A673 (cell line): ENCODE data around the gene HS3ST4. TPM values are rescaled to one million over a fixed set of nuclear protein-coding genes. Genes with fewer than 3 reads are reported as not detected.

ENCODE experiments used
- BruUV-seq: library from RNA; stranded (reverse); fragments of 400-500 nt; replicated peaks from 2 replicates; lab custom pipeline; 2021; lab: Mats Ljungman, UMichigan
- CTCF ChIA-PET: fragments of 300-600 bp; sonication (Branson Sonifier 250); formaldehyde crosslinking; loops from one replicate; lab custom pipeline; 2022; ENCODE audit warnings: antibody characterized with exemption; lab: Charles Lee
- POLR2A ChIA-PET: fragments of 300-600 bp; sonication (Branson Sonifier 250); formaldehyde crosslinking; loops from one replicate; lab custom pipeline; 2022; ENCODE audit warnings: antibody characterized with exemption; ENCODE audit not compliant: low non-redundant PET; lab: Charles Lee
- DNase-seq: peaks from one replicate; pipeline ENCODE4 v3.0.0-alpha.2; 2015; ENCODE audit warnings: low spot score
- H3K27ac ChIP-seq: fragments of 200-600 bp; sonication (generic); 2 replicates; pipeline ENCODE4 v1.5.1; 2016; ENCODE audit warnings: mixed run types, low read depth, mild to moderate bottlenecking, mixed read lengths, antibody characterized with exemption, low read length; ENCODE audit not compliant: poor library complexity, severe bottlenecking
- H3K27me3 ChIP-seq: fragments of 200-600 bp; sonication (generic); replicated peaks from 2 replicates; pipeline ENCODE4 v1.6.1; 2017; ENCODE audit warnings: mixed run types, low read depth, mild to moderate bottlenecking, mixed read lengths, antibody characterized with exemption, low read length; ENCODE audit not compliant: insufficient read depth, poor library complexity
- H3K36me3 ChIP-seq: fragments of 200-600 bp; sonication (generic); 2 replicates; pipeline ENCODE4 v1.6.1; 2016; ENCODE audit warnings: mixed run types, mild to moderate bottlenecking, mixed read lengths, antibody characterized with exemption, low read length; ENCODE audit not compliant: insufficient read depth, poor library complexity, severe bottlenecking
- H3K4me1 ChIP-seq: fragments of 200-600 bp; sonication (generic); 2 replicates; pipeline ENCODE4 v1.6.1; 2017; ENCODE audit warnings: mixed run types, mild to moderate bottlenecking, mixed read lengths, antibody characterized with exemption, low read length; ENCODE audit not compliant: insufficient read depth, poor library complexity, severe bottlenecking
- H3K4me3 ChIP-seq: fragments of 200-600 bp; sonication (generic); 2 replicates; pipeline ENCODE4 v1.5.1; 2016; ENCODE audit warnings: low read depth, mixed run types, mild to moderate bottlenecking, mixed read lengths, low read length; ENCODE audit not compliant: poor library complexity, severe bottlenecking
- H3K9me3 ChIP-seq: fragments of 200-600 bp; sonication (generic); 2 replicates; pipeline ENCODE4 v1.6.1; 2016; ENCODE audit warnings: mixed run types, low read depth, mild to moderate bottlenecking, mixed read lengths, antibody characterized with exemption, low read length; ENCODE audit not compliant: poor library complexity, severe bottlenecking
- CTCF ChIP-seq: fragments of 300-800, 200-600 bp; sonication (generic); conservative IDR thresholded peaks from 2 replicates; pipeline ENCODE4 v1.5.1; 2017; ENCODE audit warnings: low read depth, mild to moderate bottlenecking, antibody characterized with exemption, low read length, moderate library complexity, mixed read lengths
- EZH2 ChIP-seq: fragments of 200-600 bp; sonication (generic); IDR thresholded peaks from 2 replicates; pipeline ENCODE4 v1.6.1; 2017; ENCODE audit warnings: borderline replicate concordance, low read depth, mild to moderate bottlenecking, mixed read lengths, antibody characterized with exemption, low read length; ENCODE audit not compliant: poor library complexity, severe bottlenecking
- intact Hi-C: fragments of 100-400 bp; cut with micrococcal nuclease; formaldehyde crosslinking; loops from one replicate; pipeline ENCODE4 v1.10.0; 2022; ENCODE audit not compliant: unreplicated experiment
- total RNA-seq: library from RNA; stranded (reverse); gene quantifications from 2 replicates; pipeline ENCODE4 v1.2.3, GENCODE V29; 2021

Gene HS3ST4
- total RNA-seq, 1 experiment from 2014 or later, result 33.5 TPM

- intact Hi-C loops, result no loop called here
Measured at GRCh38 chr16:25905810-25906209, 214.1 kb downstream of the HS3ST4 start.

GRCh38 chr16:25910971-25911370, 219.2 kb downstream of the HS3ST4 start:
- no peak for TF ChIP-seq EZH2
- TF ChIP-seq CTCF, result no peak
- Histone ChIP-seq H3K27me3 (no peaks in the 10 kb centered on the region), H3K4me3 (no peak overlapping the region), H3K36me3 (no peaks in the 10 kb centered on the region), H3K27ac (no peak overlapping the region), H3K9me3 (no peaks in the 10 kb centered on the region), H3K4me1 (peaks cover 6% of the 10 kb centered on the region)
- ChIA-PET POLR2A (no interaction called here), CTCF (no interaction called here)
- intact Hi-C loops, result no loop called here
- BruUV-seq, result no TSS peak
- DNase-seq, result no peak

More at GRCh38 chr16:25905810-25906209, 214.1 kb downstream of the HS3ST4 start:
- no peak for TF ChIP-seq CTCF
- no peak for TF ChIP-seq EZH2
- Histone ChIP-seq H3K36me3 (no peaks in the 10 kb centered on the region), H3K4me3 (no peak overlapping the region), H3K27me3 (no peaks in the 10 kb centered on the region), H3K9me3 (no peaks in the 10 kb centered on the region), H3K27ac (no peak overlapping the region), H3K4me1 (no peaks in the 10 kb centered on the region)
- no peak for DNase-seq
- CTCF ChIA-PET, result no interaction called here
- BruUV-seq, result no TSS peak
- POLR2A ChIA-PET, result no interaction called here

GRCh38 chr16:25912321-25912720, 220.6 kb downstream of the HS3ST4 start:
- Histone ChIP-seq H3K4me1 (peaks cover 8% of the 10 kb centered on the region), H3K4me3 (no peak overlapping the region), H3K27me3 (no peaks in the 10 kb centered on the region), H3K27ac (no peak overlapping the region), H3K36me3 (no peaks in the 10 kb centered on the region), H3K9me3 (no peaks in the 10 kb centered on the region)
- ChIA-PET CTCF (no interaction called here), POLR2A (interaction anchor here (0.8 kb wide), 1 partner anchor 11 kb away, joined by 3 read pairs; no protein-coding TSS in a partner anchor)
- BruUV-seq, result no TSS peak
- DNase-seq, result no peak
- TF ChIP-seq CTCF (no peak), EZH2 (no peak)
- intact Hi-C loops, result no loop called here
